PFSK-1 (cell line): ENCODE measurements around the gene CBR1.

Experiments used
- POLR2AphosphoS5 ChIP-seq: IDR thresholded peaks from 2 replicates; pipeline ENCODE4 v1.6.1; 2012; ENCODE audit warnings: low read depth, mild to moderate bottlenecking, control low read depth, low read length, moderate library complexity
- REST ChIP-seq, 2 experiments: IDR thresholded peaks; 2 replicates each; pipeline versions ENCODE4 v1.6.1 to v1.8.0; 2011 to 2012; ENCODE audit warnings: low read depth in 2 of 2, low read length in 2 of 2, control low read depth in 1 of 2, inconsistent platforms in 1 of 2, mild to moderate bottlenecking in 1 of 2, moderate library complexity in 1 of 2; ENCODE audit not compliant: insufficient read depth in 1 of 2
- SIN3A ChIP-seq: IDR thresholded peaks from 2 replicates; pipeline ENCODE4 v1.6.1; 2012; ENCODE audit warnings: mild to moderate bottlenecking, low read length, moderate library complexity, borderline replicate concordance; ENCODE audit not compliant: insufficient read depth
- TAF1 ChIP-seq: IDR thresholded peaks from 2 replicates; pipeline ENCODE4 v1.6.1; 2012; ENCODE audit warnings: low read length, control low read depth, borderline replicate concordance; ENCODE audit not compliant: insufficient read depth

GRCh38 chr21:36044056-36044455 is 25.8 kb upstream of the CBR1 start:
- TF ChIP-seq TAF1 (no peak), REST (IDR thresholded peaks at IDR 0.05; ENCODE audit: insufficient read depth in 1 of 2, low read depth in 2 of 2, low read length in 2 of 2) (no peak), POLR2AphosphoS5 (no peak), SIN3A (no peak)
